AG09319 (cell line): ENCODE measurements around the gene ELFN2.

Experiments
- DNase-seq: peaks from one replicate; pipeline ENCODE4 v3.0.0-alpha.2; 2010; ENCODE audit warnings: low read depth; ENCODE audit errors: extremely low read depth
- TF ChIP-seq, protein P1 (sequence below): IDR thresholded peaks from 2 replicates; pipeline ENCODE4 v1.5.1; 2011; ENCODE audit warnings: low read depth, mild to moderate bottlenecking, inconsistent platforms, low read length, moderate library complexity

The ELFN2 gene

DNA sequence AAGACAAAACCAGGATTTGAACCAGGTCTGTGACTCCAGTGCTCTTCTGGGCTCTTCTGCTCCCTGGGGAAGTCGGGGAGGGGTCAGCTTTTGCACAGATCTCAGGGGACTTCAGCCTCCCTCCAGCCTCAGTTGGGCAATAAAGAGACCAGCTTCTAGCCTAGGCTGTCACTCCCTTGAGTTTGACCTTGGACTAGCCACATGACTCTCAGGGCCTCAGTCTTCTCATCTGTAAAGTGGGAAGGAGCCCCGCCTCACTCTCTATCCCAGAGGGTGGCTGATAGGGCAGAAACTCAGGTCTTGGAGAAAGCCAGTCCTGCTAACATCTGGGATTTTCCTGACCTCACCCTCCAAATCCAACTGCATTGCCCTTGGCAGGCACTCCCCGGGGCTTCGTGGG, 38.7 kb downstream of the ELFN2 start:
- no peak for DNase-seq
- TF ChIP-seq, protein P1, sequence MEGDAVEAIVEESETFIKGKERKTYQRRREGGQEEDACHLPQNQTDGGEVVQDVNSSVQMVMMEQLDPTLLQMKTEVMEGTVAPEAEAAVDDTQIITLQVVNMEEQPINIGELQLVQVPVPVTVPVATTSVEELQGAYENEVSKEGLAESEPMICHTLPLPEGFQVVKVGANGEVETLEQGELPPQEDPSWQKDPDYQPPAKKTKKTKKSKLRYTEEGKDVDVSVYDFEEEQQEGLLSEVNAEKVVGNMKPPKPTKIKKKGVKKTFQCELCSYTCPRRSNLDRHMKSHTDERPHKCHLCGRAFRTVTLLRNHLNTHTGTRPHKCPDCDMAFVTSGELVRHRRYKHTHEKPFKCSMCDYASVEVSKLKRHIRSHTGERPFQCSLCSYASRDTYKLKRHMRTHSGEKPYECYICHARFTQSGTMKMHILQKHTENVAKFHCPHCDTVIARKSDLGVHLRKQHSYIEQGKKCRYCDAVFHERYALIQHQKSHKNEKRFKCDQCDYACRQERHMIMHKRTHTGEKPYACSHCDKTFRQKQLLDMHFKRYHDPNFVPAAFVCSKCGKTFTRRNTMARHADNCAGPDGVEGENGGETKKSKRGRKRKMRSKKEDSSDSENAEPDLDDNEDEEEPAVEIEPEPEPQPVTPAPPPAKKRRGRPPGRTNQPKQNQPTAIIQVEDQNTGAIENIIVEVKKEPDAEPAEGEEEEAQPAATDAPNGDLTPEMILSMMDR = no peak

DNA sequence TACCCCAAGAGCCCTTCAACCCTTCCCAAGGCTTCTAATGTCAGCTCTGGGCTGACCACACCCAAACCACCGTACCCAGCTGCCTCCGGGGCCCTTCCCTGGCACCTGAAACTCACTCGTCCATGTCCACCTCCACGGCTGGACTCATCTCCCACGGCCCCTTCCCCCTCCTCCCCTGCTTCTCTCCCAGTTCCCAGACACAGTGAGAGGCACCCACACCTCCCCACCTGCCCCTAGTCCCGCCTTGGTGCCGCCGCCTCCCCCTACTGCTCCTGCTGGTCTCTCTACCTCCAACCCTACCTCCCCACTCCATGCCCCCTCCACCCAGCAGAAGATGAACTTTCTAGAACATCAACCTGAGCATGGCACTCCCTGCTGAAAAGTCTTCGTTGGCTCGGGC, 39.5 kb downstream of the ELFN2 start:
- TF ChIP-seq, protein P1 = no peak
- DNase-seq = no peak

- no peak for DNase-seq
- TF ChIP-seq, protein P1 = no peak
Measured at GRCh38 chr22:37386441-37386840, 40.8 kb downstream of the ELFN2 start.

GRCh38 chr22:37384691-37385090, 42.6 kb downstream of the ELFN2 start:
- DNase-seq = no peak
- TF ChIP-seq, protein P1 = no peak

DNA sequence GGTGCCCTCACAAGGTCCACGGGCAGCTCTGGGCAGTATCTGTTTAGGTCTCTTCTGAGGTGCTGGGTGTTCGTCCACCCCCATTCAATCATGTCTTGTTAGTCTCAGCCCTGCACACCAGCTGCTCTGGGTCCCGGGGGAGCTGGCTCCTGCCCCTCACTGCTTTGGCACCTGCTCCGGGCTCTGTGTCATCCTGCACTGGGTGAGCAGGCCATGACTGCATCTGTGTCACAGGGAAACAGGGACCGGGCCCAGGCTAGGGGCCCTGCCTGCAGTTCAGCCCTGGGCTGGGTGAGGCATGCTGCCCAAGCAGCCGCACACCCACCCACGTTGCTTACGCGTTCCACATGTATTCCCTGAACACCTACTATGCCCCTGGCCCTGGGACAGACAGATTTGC, 43.9 kb downstream of the ELFN2 start:
- no peak for DNase-seq

GRCh38 chr22:37381489-37381888, 45.8 kb downstream of the ELFN2 start:
- no peak for DNase-seq
- TF ChIP-seq, protein P1 = no peak

More for the DNA sequence above, 43.9 kb downstream of the ELFN2 start:
- TF ChIP-seq, protein P1 = no peak

GRCh38 chr22:37379722-37380121, 47.6 kb downstream of the ELFN2 start:
- DNase-seq = no peak
- TF ChIP-seq, protein P1 = no peak

DNA sequence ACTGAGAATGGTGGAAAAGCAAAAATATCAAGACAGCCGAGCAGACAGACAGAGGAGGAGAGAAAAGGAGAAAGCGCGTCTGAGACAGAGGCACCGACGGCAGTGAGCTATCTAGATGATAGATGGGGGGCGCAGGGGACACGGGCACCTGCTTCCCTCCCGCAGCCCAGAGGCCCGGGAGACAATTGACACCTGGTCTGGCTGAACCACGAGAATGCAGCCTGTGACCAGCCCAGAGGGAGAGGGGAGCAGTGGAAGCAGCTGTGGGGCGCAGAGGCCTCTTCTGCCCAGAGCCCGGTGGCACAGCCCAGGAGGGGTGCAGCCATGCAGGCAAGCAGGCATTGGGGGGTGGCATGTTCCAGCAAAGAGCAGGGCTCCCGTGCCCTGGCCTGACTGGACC, 48.2 kb downstream of the ELFN2 start:
- TF ChIP-seq, protein P1 = no peak
- DNase-seq = no peak
